IMR-90 (cell line): ENCODE data around the gene HOXA7. TPM values are rescaled to one million over a fixed set of nuclear protein-coding genes. Genes with fewer than 3 reads are reported as not detected.
A peak's percentile ranks its signal among the peaks of the same experiment; 100 is the strongest.

ENCODE experiments used
- ATAC-seq: fragments of 200-7000 bp; cut with Tn5 transposase; 2 replicates; pipeline ENCODE4 v1.9.1; 2020; ENCODE audit warnings: low read depth, mild to moderate bottlenecking, moderate library complexity
- BruUV-seq: library from RNA; stranded (reverse); fragments of 400-500 nt; replicated peaks from 2 replicates; lab custom pipeline; 2021; lab: Mats Ljungman, UMichigan
- CTCF ChIA-PET: fragments of 300-600 bp; formaldehyde crosslinking; extraction: SDS; loops from one replicate; lab custom pipeline; 2021; ENCODE audit warnings: antibody characterized with exemption; lab: Yijun Ruan, JAX
- POLR2A ChIA-PET: fragments of 300-600 bp; sonication (Branson Sonifier 250); formaldehyde crosslinking; loops from one replicate; lab custom pipeline; 2022; ENCODE audit warnings: antibody characterized with exemption; ENCODE audit not compliant: unreplicated experiment; lab: Charles Lee
- DNase-seq: peaks from one replicate; pipeline ENCODE4 v3.0.0; 2013
- H2AFZ ChIP-seq: replicated peaks from 2 replicates; pipeline ENCODE3; 2013; ENCODE audit warnings: low read length, mild to moderate bottlenecking; ENCODE audit not compliant: poor library complexity
- H2AK5ac ChIP-seq: 2 replicates; pipeline ENCODE4 v1.6.1; 2013; ENCODE audit warnings: low read depth, low read length, inconsistent platforms
- H2AK9ac ChIP-seq: replicated peaks from 2 replicates; pipeline ENCODE3; 2013; ENCODE audit warnings: mild to moderate bottlenecking, low read depth, low read length, moderate library complexity; ENCODE audit not compliant: poor library complexity
- H2BK120ac ChIP-seq: 2 replicates; pipeline ENCODE4 v1.6.1; 2013; ENCODE audit warnings: low read depth, low read length, inconsistent platforms
- H2BK15ac ChIP-seq: 3 replicates; pipeline ENCODE4 v1.6.1; 2013; ENCODE audit warnings: low read depth, low read length, inconsistent platforms
- H2BK20ac ChIP-seq: 2 replicates; pipeline ENCODE4 v1.6.1; 2013; ENCODE audit warnings: low read depth, mild to moderate bottlenecking, inconsistent platforms, low read length, moderate library complexity
- H2BK5ac ChIP-seq: 2 replicates; pipeline ENCODE4 v1.6.1; 2013; ENCODE audit warnings: mild to moderate bottlenecking, low read depth, low read length, inconsistent platforms; ENCODE audit not compliant: poor library complexity, severe bottlenecking
- H3K14ac ChIP-seq: replicated peaks from 2 replicates; pipeline ENCODE4 v1.6.1; 2013; ENCODE audit warnings: low read depth, low read length, inconsistent platforms
- H3K18ac ChIP-seq: 2 replicates; pipeline ENCODE4 v1.6.1; 2013; ENCODE audit warnings: low read depth, low read length, control low read depth
- H3K23ac ChIP-seq: 2 replicates; pipeline ENCODE4 v1.6.1; 2013; ENCODE audit warnings: low read depth, low read length, inconsistent platforms
- H3K27ac ChIP-seq: 2 replicates; pipeline ENCODE4 v1.5.1; 2013; ENCODE audit warnings: mild to moderate bottlenecking, control low read depth, low read length; ENCODE audit not compliant: insufficient read depth
- H3K27me3 ChIP-seq: 2 replicates; pipeline ENCODE4 v1.6.1; 2013; ENCODE audit warnings: low read length; ENCODE audit not compliant: control insufficient read depth, insufficient read depth
- H3K36me3 ChIP-seq: 2 replicates; pipeline ENCODE4 v1.6.1; 2013; ENCODE audit warnings: low read length, mixed read lengths; ENCODE audit not compliant: control insufficient read depth, insufficient read depth
- H3K4ac ChIP-seq: 2 replicates; pipeline ENCODE4 v1.6.1; 2013; ENCODE audit warnings: low read depth, low read length, inconsistent platforms
- H3K4me1 ChIP-seq: 2 replicates; pipeline ENCODE4 v1.6.1; 2013; ENCODE audit warnings: low read length, mixed read lengths; ENCODE audit not compliant: control insufficient read depth, insufficient read depth
- H3K4me2 ChIP-seq: 2 replicates; pipeline ENCODE4 v1.6.1; 2013; ENCODE audit warnings: low read depth, mild to moderate bottlenecking, control low read depth, low read length, moderate library complexity
- H3K4me3 ChIP-seq: 2 replicates; pipeline ENCODE4 v1.5.1; 2013; ENCODE audit warnings: low read depth, mild to moderate bottlenecking, control low read depth, low read length, moderate library complexity; ENCODE audit not compliant: insufficient read depth
- H3K56ac ChIP-seq: 2 replicates; pipeline ENCODE4 v1.6.1; 2013; ENCODE audit warnings: low read length, inconsistent platforms; ENCODE audit not compliant: insufficient read depth; ENCODE audit errors: extremely low read depth
- H3K79me1 ChIP-seq, 2 experiments: 2 replicates each; pipeline ENCODE4 v1.6.1; 2013; ENCODE audit warnings: low read length in 2 of 2, inconsistent platforms in 1 of 2, low read depth in 1 of 2
- H3K9ac ChIP-seq: 2 replicates; pipeline ENCODE4 v1.6.1; 2013; ENCODE audit warnings: low read depth, low read length, control low read depth
- H3K9me1 ChIP-seq: 2 replicates; pipeline ENCODE4 v1.6.1; 2013; ENCODE audit warnings: low read length, inconsistent platforms; ENCODE audit not compliant: insufficient read depth
- H3K9me3 ChIP-seq: 2 replicates; pipeline ENCODE4 v1.6.1; 2013; ENCODE audit warnings: low read length; ENCODE audit not compliant: control insufficient read depth, insufficient read depth
- H4K20me1 ChIP-seq: 2 replicates; pipeline ENCODE4 v1.6.1; 2013; ENCODE audit warnings: low read length, inconsistent platforms; ENCODE audit not compliant: insufficient read depth
- H4K5ac ChIP-seq: 2 replicates; pipeline ENCODE4 v1.6.1; 2013; ENCODE audit warnings: mild to moderate bottlenecking, low read depth, low read length, control low read depth
- H4K8ac ChIP-seq, 2 experiments: 2 replicates each; pipeline ENCODE4 v1.6.1; 2013; ENCODE audit warnings: low read depth in 2 of 2, low read length in 2 of 2, control low read depth in 1 of 2, inconsistent platforms in 1 of 2
- H4K91ac ChIP-seq: 2 replicates; pipeline ENCODE4 v1.6.1; 2013; ENCODE audit warnings: low read depth, low read length, inconsistent platforms; ENCODE audit not compliant: insufficient read depth
- CEBPB ChIP-seq: IDR thresholded peaks from 2 replicates; pipeline ENCODE4 v1.6.1; 2012; ENCODE audit warnings: low read depth, low read length, improper control_type of control experiment
- FOS ChIP-seq: fragments of 150-350 bp; IDR thresholded peaks from 2 replicates; pipeline ENCODE4 v1.6.1; 2016; ENCODE audit warnings: low read depth, low read length
- MAZ ChIP-seq: IDR thresholded peaks from 2 replicates; pipeline ENCODE4 v1.6.1; 2012; ENCODE audit warnings: low read depth, mild to moderate bottlenecking, low read length, improper control_type of control experiment, moderate library complexity, borderline replicate concordance
- NFE2L2 ChIP-seq: fragments of 150-350 bp; IDR thresholded peaks from 2 replicates; pipeline ENCODE4 v1.6.1; 2016; ENCODE audit warnings: low read depth, mild to moderate bottlenecking, low read length
- POLR2A ChIP-seq: IDR thresholded peaks from 2 replicates; pipeline ENCODE4 v1.6.1; 2012; ENCODE audit warnings: mild to moderate bottlenecking, low read depth, low read length
- RAD21 ChIP-seq: IDR thresholded peaks from 2 replicates; pipeline ENCODE4 v1.6.1; 2012; ENCODE audit warnings: low read length, improper control_type of control experiment
- RCOR1 ChIP-seq: IDR thresholded peaks from 2 replicates; pipeline ENCODE4 v1.6.1; 2012; ENCODE audit warnings: mild to moderate bottlenecking, low read length, improper control_type of control experiment; ENCODE audit not compliant: insufficient replicate concordance
- WGBS, 2 experiments: methylation state at CpG; one replicate each; pipeline versions ENCODE4 v1.1.5 to v1.1.7; 2013; ENCODE audit warnings: missing lambda C conversion rate in 2 of 2; ENCODE audit not compliant: insufficient read length in 1 of 2; ENCODE audit errors: extremely low coverage in 2 of 2; 5-methylcytosine and 5-hydroxymethylcytosine counted together
- dilution Hi-C: fragments of 300-500 bp; cut with HindIII; formaldehyde crosslinking; loops from one replicate; pipeline ENCODE4 v1.14.3; 2018; ENCODE audit warnings: low sequenced_read_pairs; ENCODE audit not compliant: unreplicated experiment
- in situ Hi-C: fragments of 300-500 bp; cut with MboI; formaldehyde crosslinking; loops from 3 replicates; pipeline ENCODE4 v1.14.3; 2019; ENCODE audit warnings: low sequenced_read_pairs, inconsistent platforms, mixed read lengths
- intact Hi-C: fragments of 100-400 bp; cut with micrococcal nuclease; formaldehyde crosslinking; loops from 2 replicates; pipeline ENCODE4 v1.10.0; 2022
- polyA plus RNA-seq, 3 experiments: library from polyadenylated mRNA; depleted of rRNA; stranded (reverse); fragments of >200 nt; gene quantifications; 2 replicates each; pipeline ENCODE4 v1.2.3, GENCODE V29; 2012; ENCODE audit warnings: low replicate concordance in 1 of 3
- total RNA-seq: library from RNA; depleted of rRNA; stranded (reverse); fragments of >200 nt; gene quantifications from 2 replicates; pipeline ENCODE4 v1.2.3, GENCODE V29; 2012
- TF ChIP-seq, protein P1 (sequence below): fragments of 150-350 bp; IDR thresholded peaks from 2 replicates; pipeline ENCODE4 v1.6.1; 2017; ENCODE audit warnings: mild to moderate bottlenecking, antibody characterized with exemption, low read length, low read depth
- TF ChIP-seq, protein P2 (sequence below): fragments of 150-350 bp; IDR thresholded peaks from 2 replicates; pipeline ENCODE4 v1.6.1; 2016; ENCODE audit warnings: low read depth, mild to moderate bottlenecking, low read length, moderate library complexity, borderline replicate concordance

Gene HOXA7
- total and polyA plus RNA-seq, 2 of the 4 experiments (the other 2 are of a cell fraction), result 0.18 to 1.7 TPM

DNA sequence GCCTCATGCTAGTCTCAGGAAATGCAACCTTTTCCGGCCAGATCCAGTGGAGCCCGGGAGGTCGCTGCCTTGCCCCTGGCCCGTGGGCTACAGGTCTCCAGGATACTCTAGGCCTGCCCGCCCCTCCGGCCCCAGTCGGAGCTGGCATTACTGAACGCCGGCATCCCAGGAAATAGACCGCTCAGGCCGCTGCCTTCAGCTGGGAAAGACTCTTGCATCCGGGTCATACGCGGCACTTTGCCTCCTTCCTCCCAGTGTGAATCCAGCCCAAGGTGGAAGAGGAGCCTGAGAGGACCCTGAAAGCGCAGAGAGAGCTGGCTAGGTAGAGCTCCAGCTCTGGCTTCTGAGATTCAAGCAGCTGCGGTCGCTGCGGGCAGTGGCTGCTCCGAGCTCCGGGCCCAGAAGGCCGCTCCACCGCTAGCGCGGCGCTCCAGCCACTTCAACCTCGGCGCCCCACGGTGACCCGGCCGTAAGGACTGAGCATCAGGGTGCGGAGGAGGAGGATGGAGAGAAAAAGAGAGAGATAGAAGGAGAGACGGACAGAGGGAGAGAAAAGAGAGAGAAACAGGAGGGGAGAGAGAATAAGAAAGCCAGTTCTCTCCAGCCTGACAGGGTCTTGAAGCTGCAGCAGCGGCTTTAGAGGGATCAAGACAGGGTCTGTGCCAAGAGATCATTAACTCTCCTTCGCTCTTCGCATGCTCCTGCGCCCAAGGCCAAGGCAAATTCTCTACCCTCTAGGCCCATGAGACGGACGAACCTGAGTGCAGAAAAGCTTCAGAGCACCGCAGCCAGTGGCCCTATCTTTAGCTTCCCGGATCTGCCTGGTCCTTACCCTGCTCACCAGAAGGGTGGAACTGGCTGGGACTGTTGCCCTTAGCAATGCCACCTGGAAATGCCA is 19.4 kb upstream of the HOXA7 start:
- dilution Hi-C loops, result no loop called here
- Histone ChIP-seq H3K9me1 (no peaks in the 10 kb centered on the region), H2BK5ac (no peak overlapping the region), H2BK15ac (no peak overlapping the region), H4K8ac (no peak overlapping the region), H3K56ac (no peak overlapping the region), H3K4me3 (no peak overlapping the region), H3K4ac (no peak overlapping the region), H3K23ac (no peak overlapping the region), H3K27me3 (peaks cover 90% of the 10 kb centered on the region), H2BK20ac (no peak overlapping the region), H2AK9ac (peak overlapping the region; percentile 10), H2AK5ac (no peak overlapping the region), H3K9ac (no peak overlapping the region), H2AFZ (no peak overlapping the region), H3K9me3 (peaks cover 7% of the 10 kb centered on the region; the same call in 1 of the 2 replicates), H3K79me1 (no peaks in the 10 kb centered on the region), H3K36me3 (no peaks in the 10 kb centered on the region), H4K20me1 (peaks cover 17% of the 10 kb centered on the region; the same call in 1 of the 2 replicates), H4K91ac (no peak overlapping the region), H3K4me1 (no peaks in the 10 kb centered on the region; the same call in 1 of the 2 replicates), H3K27ac (no peak overlapping the region), H2BK120ac (no peak overlapping the region), H3K18ac (no peak overlapping the region), H3K4me2 (no peak overlapping the region), H3K14ac (no peak overlapping the region), H4K5ac (no peak overlapping the region)
- WGBS, 2 experiments, result 73% methylated on average over 25 of the region's 40 CpGs; no CpG with 5 or more reads in 1 of the 2 experiments
- POLR2A ChIA-PET, result no interaction called here
- in situ Hi-C loops, result no loop called here
- intact Hi-C loops, result no loop called here
- BruUV-seq, result no TSS peak
- ATAC-seq (no peak), DNase-seq (no peak)
- no peak for TF ChIP-seq POLR2A
- TF ChIP-seq FOS, result no peak
- TF ChIP-seq, protein P1, sequence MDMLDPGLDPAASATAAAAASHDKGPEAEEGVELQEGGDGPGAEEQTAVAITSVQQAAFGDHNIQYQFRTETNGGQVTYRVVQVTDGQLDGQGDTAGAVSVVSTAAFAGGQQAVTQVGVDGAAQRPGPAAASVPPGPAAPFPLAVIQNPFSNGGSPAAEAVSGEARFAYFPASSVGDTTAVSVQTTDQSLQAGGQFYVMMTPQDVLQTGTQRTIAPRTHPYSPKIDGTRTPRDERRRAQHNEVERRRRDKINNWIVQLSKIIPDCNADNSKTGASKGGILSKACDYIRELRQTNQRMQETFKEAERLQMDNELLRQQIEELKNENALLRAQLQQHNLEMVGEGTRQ, result no peak
- TF ChIP-seq MAZ, result no peak
- TF ChIP-seq, protein P2, sequence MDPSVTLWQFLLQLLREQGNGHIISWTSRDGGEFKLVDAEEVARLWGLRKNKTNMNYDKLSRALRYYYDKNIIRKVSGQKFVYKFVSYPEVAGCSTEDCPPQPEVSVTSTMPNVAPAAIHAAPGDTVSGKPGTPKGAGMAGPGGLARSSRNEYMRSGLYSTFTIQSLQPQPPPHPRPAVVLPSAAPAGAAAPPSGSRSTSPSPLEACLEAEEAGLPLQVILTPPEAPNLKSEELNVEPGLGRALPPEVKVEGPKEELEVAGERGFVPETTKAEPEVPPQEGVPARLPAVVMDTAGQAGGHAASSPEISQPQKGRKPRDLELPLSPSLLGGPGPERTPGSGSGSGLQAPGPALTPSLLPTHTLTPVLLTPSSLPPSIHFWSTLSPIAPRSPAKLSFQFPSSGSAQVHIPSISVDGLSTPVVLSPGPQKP, result no peak
- no peak for TF ChIP-seq RCOR1
- no peak for TF ChIP-seq RAD21
- TF ChIP-seq NFE2L2, result no peak
- TF ChIP-seq CEBPB, result no peak
- CTCF ChIA-PET, result interaction anchor here (0.6 kb wide), 1 partner anchor 15 kb away, joined by 3 read pairs; no protein-coding TSS in a partner anchor
